Activated T-helper 1 cell treated with anti-CD3 and anti-CD28 coated beads, Interleukin-12 subunit alpha, Interleukin-12 subunit beta, Interleukin-2, Interleukin-4 antibody, amounts not matched to agents 30 ng/mL and 10 ng/mL and 1 ng/mL, durations not matched to agents 14 hours and 24 hours and 36 hours (primary cell): ENCODE data around the gene PPP6R2. TPM values are rescaled to one million over a fixed set of nuclear protein-coding genes. Genes with fewer than 3 reads are reported as not detected.

Source experiments
- DNase-seq: peaks from one replicate; pipeline ENCODE4 v3.0.0; 2021; ENCODE audit warnings: low spot score
- H3K27ac Mint-ChIP-seq: one replicate; pipeline ENCODE4 v1.8.0; 2021; ENCODE audit warnings: mild to moderate bottlenecking, mixed read lengths
- H3K27me3 Mint-ChIP-seq: one replicate; pipeline ENCODE4 v1.8.0; 2022; ENCODE audit warnings: mild to moderate bottlenecking, moderate library complexity, mixed read lengths; ENCODE audit not compliant: insufficient read depth
- H3K36me3 Mint-ChIP-seq: one replicate; pipeline ENCODE4 v1.8.0; 2021; ENCODE audit warnings: low read depth, mixed read lengths
- H3K4me1 Mint-ChIP-seq: one replicate; pipeline ENCODE4 v1.8.0; 2021; ENCODE audit warnings: low read depth, mixed read lengths
- H3K4me3 Mint-ChIP-seq: one replicate; pipeline ENCODE4 v1.8.0; 2021; ENCODE audit warnings: mild to moderate bottlenecking, moderate library complexity, mixed read lengths
- H3K9me3 Mint-ChIP-seq: one replicate; pipeline ENCODE4 v1.8.0; 2021; ENCODE audit warnings: mixed read lengths
- intact Hi-C: fragments of 100-400 bp; cut with micrococcal nuclease; formaldehyde crosslinking; loops from one replicate; pipeline ENCODE4 v1.15.1; 2024
- total RNA-seq: library from RNA; stranded (reverse); gene quantifications from 2 replicates; pipeline ENCODE4 v1.2.3, GENCODE V29; 2022

Gene PPP6R2
- total RNA-seq, 1 donor from 2014 or later, result 46.0 TPM

DNA sequence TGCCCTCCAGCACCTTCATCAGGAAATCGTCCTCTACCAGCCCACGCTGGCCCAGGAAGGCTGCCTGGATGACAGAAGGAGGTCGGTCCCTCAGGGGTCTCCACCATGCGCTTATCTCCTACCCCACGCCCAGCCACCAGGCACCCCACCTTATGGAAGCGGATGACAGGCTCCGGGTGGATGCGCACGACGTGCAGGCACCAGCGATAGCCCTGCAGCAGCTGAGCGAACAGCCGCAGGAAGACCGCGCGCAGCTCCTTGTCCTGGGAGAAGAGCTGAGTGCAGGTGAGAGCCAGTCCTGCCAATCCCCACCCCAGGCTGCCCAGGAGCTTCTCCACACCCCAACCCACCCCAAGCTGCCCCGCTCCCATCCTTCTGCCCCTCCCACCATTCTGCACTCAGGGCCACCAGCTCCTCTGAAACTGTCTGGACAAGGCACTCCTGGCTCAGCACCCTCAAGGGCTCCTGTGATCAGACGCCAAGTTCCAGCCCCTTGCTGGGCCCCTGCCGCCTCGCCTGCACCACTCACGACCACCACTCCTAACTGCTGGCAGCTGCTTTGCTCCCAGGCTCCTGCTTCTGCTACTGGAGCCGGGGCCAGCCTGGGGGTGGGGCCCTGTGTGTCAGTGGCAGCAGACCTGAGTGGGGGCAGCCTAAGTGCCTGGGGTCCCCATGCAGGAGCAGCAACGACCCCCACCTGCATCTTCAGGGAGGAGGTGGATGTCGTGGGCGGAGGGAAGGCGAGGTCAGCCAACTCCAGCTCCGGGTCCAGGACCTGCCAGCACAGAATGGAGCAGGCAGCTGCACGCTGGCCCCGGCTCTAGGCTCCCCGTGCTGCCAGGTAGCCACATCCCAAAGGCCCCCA, 122.2 kb downstream of the PPP6R2 start:
- no peak overlapping the region for H3K4me3 Mint-ChIP-seq
- H3K27ac Mint-ChIP-seq, result no peak overlapping the region
- no peaks in the 10 kb centered on the region for H3K27me3 Mint-ChIP-seq
- DNase-seq, result no peak
- peaks cover 23% of the 10 kb centered on the region for H3K36me3 Mint-ChIP-seq
- H3K9me3 Mint-ChIP-seq, result no peaks in the 10 kb centered on the region
- H3K4me1 Mint-ChIP-seq, result peaks cover 18% of the 10 kb centered on the region
- intact Hi-C loops, result no loop called here

DNA sequence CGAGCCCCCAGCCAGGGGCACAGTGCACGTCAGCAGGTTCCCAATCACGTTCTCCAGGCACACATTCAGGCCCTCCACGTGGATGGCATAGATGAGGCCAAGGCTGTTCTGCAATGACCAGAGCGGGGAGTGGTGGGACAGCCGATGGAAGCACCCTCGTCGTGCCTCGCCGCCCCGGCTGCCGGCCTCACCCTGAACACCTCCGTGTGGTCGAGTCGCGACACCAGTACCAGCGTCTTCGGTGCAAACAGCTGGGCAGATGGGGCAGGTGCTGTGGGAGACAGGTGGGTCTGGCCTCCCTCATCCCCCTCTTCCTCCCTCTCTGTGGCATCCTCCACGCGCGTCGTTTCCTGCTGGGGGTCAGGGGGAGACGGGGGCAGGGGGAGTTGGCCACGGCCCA, 124.2 kb downstream of the PPP6R2 start:
- DNase-seq, result no peak
- H3K36me3 Mint-ChIP-seq, result peaks cover 18% of the 10 kb centered on the region
- H3K27me3 Mint-ChIP-seq, result no peaks in the 10 kb centered on the region
- no peaks in the 10 kb centered on the region for H3K9me3 Mint-ChIP-seq
- no peak overlapping the region for H3K27ac Mint-ChIP-seq
- intact Hi-C loops, result no loop called here
- H3K4me1 Mint-ChIP-seq, result peaks cover 35% of the 10 kb centered on the region
- no peak overlapping the region for H3K4me3 Mint-ChIP-seq

DNA sequence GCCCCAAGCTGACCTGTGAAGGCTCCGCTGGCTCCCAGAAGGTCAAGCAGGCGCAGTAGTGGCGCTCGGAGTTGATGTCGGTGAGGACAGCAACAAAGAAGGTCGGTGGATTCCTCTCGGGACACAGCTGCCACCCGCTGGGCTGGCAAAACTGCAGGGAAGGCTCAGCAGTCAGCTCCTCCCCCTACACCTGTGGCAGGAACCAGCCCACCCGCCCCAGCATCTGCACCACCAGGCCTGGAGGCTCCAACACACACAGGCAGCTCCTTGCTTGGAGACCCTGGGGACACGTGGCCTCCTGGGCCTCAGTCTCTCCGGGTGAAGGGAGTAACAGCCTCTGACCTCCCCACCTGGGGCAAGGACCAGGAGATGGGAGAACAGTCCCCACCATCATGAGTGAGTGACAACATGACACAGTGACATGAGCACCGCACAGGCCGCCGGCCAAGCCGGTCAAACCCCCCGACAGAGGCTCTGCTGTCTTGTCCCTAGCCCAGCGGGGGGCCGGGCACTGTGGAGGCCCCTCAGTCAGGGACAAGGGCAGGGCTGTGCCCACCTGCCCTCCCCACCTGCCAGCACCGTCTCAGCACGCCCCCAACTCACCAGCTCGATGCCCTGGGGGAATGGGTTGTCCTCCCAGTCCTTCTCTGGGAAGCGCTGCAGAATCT, 124.8 kb downstream of the PPP6R2 start:
- intact Hi-C loops, result loop anchor here (2.0 kb wide), 1 partner anchor 95 kb away; the partner anchor contains the start of gene SYCE3
- Mint-ChIP-seq H3K27ac (no peak overlapping the region), H3K36me3 (peaks cover 17% of the 10 kb centered on the region), H3K4me1 (peaks cover 40% of the 10 kb centered on the region), H3K27me3 (no peaks in the 10 kb centered on the region), H3K9me3 (no peaks in the 10 kb centered on the region), H3K4me3 (peak overlapping the region; percentile 49)
- no peak for DNase-seq

DNA sequence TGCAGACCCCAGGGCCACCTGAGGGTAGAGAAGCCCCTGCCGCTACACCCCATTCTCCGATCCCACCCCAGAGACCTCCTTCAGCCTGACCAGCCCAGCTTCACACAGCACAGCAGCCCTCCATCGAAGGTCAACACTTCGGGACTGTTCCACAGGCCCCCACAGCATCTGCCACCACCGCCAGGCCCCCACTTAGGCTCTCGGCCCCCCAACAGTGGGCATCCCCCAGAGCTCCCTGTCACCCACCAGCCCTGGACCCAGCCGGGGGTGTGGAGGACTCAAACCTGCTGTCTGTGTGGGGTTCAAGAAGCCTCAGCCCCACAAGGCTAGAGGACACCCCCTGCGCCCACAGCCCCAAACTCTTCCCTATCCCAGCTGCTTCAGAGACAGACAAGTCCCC, 125.5 kb downstream of the PPP6R2 start:
- intact Hi-C loops, result loop anchor here (2.0 kb wide), 1 partner anchor 94 kb away; the partner anchor contains the start of gene SYCE3

DNA sequence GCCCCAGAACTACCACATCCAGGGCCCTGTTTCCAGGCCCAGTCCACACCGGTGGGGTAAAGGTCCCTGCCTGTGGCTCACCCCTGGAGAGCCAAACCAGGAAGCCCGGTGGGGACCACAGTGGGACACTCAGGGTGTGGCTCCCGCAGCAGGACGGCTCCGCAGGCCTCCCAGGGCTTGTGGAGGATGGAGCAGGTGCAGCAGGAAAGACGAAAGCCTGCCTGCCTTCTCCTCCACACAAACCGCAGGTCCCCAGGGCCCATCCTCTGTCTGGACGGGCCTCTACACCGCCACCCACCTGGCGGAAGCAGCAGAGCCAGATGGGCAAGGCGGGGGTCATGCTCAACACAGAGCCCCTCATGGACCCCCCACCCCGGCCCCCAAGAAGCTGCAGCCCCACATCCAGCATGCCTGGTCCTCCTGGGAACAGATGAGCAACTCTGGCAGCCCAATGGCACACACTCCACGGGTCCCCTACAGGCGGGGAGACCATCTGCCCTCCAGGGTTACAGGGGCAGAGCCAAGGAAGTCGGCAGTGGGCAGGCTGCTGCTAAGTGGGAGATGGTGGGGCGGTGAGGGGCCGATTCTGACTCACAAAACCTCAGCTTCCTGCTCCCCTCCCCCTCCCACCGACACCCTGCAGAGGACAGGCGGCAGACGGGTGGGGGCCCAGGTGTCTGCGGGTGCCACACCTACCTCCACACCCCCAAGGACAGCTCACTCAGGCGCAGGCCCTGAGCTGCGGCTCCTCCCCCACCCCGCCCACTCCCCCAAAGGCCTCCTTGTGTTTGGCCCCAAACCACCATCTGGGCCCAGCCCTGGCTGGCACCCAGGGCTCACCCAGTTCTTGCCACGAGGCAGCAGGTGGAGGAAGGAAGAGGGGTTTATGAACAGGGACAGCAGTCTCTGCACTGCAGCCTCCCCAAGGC, 126.5 kb downstream of the PPP6R2 start:
- H3K27ac Mint-ChIP-seq, result peak overlapping the region; percentile 90
- H3K4me1 Mint-ChIP-seq, result peaks cover 53% of the 10 kb centered on the region
- intact Hi-C loops, result loop anchor here (1.0 to 10.0 kb wide), 3 partner anchors 39 to 225 kb away; partner anchors contain the start of genes NCAPH2, SYCE3 and TUBGCP6
- no peaks in the 10 kb centered on the region for H3K27me3 Mint-ChIP-seq
- H3K4me3 Mint-ChIP-seq, result peak overlapping the region; percentile 48
- peak; percentile 92 for DNase-seq
- H3K9me3 Mint-ChIP-seq, result no peaks in the 10 kb centered on the region
- H3K36me3 Mint-ChIP-seq, result peaks cover 12% of the 10 kb centered on the region

More for the DNA sequence above, 125.5 kb downstream of the PPP6R2 start:
- H3K9me3 Mint-ChIP-seq, result no peaks in the 10 kb centered on the region
- peaks cover 14% of the 10 kb centered on the region for H3K36me3 Mint-ChIP-seq
- no peak for DNase-seq
- no peaks in the 10 kb centered on the region for H3K27me3 Mint-ChIP-seq
- peaks cover 47% of the 10 kb centered on the region for H3K4me1 Mint-ChIP-seq
- peak overlapping the region; percentile 90 for H3K27ac Mint-ChIP-seq
- peak overlapping the region; percentile 49 for H3K4me3 Mint-ChIP-seq

DNA sequence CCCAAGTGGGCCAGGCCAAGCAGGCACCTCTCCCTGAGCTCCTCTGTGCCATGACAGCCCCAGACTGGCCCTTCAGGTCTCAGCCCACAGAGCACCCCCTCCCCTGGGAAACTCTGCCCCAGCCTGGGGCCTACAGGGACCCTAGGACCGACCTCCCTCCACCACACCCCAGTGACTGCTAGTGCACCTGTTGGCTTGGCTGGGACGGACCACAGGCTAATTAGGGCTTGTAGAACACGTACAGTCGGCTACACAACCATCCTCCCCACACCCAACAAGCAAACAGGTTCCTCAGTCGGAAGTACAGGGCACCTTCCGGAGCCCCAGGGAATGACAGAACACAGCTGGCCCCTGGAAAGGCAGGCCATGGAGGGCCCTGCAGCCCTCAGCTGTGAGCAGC, 127.4 kb downstream of the PPP6R2 start:
- Mint-ChIP-seq H3K27ac (peak overlapping the region; percentile 90), H3K4me1 (peaks cover 53% of the 10 kb centered on the region), H3K36me3 (peaks cover 12% of the 10 kb centered on the region), H3K27me3 (no peaks in the 10 kb centered on the region), H3K4me3 (peak overlapping the region; percentile 48), H3K9me3 (no peaks in the 10 kb centered on the region)
- intact Hi-C loops, result loop anchor here (1.0 to 10.0 kb wide), 2 partner anchors 38 to 226 kb away; partner anchors contain the start of genes NCAPH2 and TUBGCP6
- no peak for DNase-seq

DNA sequence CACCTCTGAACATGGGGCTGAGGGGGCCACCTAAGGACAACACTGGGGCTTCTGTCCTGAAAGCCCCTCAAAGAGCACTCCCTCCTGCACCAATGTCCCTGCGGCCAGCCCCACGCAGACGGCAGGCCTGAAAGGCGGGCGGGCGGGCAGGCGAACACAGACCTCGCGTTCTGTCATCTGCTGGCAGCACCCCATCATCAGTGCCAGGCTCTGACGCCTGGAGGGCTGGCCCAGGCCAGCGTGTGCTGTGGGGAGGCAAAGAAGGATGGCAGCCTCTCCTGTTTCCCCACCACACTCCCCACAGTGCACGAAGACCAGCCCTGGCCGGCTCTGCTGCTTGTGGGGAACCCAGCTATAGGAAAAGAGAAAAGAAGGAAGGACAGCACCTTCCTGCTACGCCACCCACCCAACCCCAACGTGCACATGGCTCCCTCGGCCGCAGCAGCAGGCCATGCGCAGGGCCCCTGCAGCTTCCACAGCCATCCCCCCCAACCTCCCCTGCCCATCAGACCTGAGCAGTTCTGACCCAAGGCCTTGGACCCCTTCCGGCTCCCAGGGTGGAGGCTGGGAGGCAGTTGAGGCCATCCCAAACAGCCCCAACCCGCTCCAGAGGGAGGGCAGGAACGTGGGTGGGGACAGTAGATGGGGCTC, 128.2 kb downstream of the PPP6R2 start:
- H3K4me1 Mint-ChIP-seq, result peaks cover 53% of the 10 kb centered on the region
- no peaks in the 10 kb centered on the region for H3K9me3 Mint-ChIP-seq
- intact Hi-C loops, result loop anchor here (10.0 kb wide), 1 partner anchor 227 kb away; the partner anchor contains the start of gene TUBGCP6
- peaks cover 10% of the 10 kb centered on the region for H3K36me3 Mint-ChIP-seq
- H3K27ac Mint-ChIP-seq, result peak overlapping the region; percentile 90
- no peaks in the 10 kb centered on the region for H3K27me3 Mint-ChIP-seq
- no peak for DNase-seq
- peak overlapping the region; percentile 48 for H3K4me3 Mint-ChIP-seq

DNA sequence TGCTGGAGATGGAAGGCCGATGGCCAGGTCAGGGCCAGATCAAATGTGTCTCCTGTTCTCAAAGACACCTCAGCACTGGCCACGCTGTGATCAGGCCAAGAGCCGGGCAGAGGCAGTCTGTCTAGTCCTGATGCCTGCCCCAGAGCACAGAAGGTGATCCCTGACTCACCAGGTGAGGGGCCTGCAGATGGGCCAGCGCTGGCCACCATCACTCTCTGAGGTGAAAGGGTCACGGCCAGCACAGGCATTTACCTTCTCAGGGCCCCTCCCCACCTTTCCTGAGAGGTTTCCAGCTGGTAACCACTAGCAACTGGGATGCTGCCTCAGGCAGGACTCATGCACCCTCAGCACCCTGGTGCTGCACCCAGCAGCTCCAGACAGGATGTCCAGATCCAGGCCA, 128.8 kb downstream of the PPP6R2 start:
- Mint-ChIP-seq H3K27ac (peak overlapping the region; percentile 23), H3K9me3 (no peaks in the 10 kb centered on the region)
- intact Hi-C loops, result loop anchor here (10.0 kb wide), 1 partner anchor 227 kb away; the partner anchor contains the start of gene TUBGCP6

DNA sequence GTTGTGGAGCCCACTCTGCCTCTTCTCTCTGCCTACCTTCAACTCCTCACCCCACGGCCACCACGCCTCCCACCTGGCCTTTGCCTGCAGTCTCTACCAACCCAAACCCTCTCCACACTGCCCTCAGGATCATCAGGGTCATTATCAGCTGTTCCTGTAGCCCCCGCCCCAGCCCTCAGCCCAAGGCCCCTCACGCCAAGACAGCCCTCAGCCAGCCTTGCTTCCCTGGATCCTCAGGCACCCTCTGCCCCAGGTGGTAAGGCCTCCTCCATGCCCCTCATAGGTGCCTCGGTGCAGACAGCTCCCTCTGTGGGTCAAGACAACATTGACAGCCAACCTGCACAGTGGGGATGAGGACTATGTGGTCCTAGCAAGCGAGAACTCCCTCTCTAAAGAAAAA, 130.0 kb downstream of the PPP6R2 start:
- no peak for DNase-seq
- intact Hi-C loops, result loop anchor here (1.0 to 10.0 kb wide), 2 partner anchors 148 to 228 kb away; partner anchors contain the start of gene TUBGCP6
- Mint-ChIP-seq H3K27me3 (peaks cover 3% of the 10 kb centered on the region), H3K9me3 (no peaks in the 10 kb centered on the region), H3K4me3 (peak overlapping the region; percentile 87), H3K27ac (peak overlapping the region; percentile 74), H3K4me1 (peaks cover 53% of the 10 kb centered on the region), H3K36me3 (peaks cover 5% of the 10 kb centered on the region)

More for the DNA sequence above, 128.8 kb downstream of the PPP6R2 start:
- Mint-ChIP-seq H3K4me1 (peaks cover 53% of the 10 kb centered on the region), H3K36me3 (peaks cover 6% of the 10 kb centered on the region), H3K4me3 (peak overlapping the region; percentile 58), H3K27me3 (peaks cover 2% of the 10 kb centered on the region)
- DNase-seq, result no peak

DNA sequence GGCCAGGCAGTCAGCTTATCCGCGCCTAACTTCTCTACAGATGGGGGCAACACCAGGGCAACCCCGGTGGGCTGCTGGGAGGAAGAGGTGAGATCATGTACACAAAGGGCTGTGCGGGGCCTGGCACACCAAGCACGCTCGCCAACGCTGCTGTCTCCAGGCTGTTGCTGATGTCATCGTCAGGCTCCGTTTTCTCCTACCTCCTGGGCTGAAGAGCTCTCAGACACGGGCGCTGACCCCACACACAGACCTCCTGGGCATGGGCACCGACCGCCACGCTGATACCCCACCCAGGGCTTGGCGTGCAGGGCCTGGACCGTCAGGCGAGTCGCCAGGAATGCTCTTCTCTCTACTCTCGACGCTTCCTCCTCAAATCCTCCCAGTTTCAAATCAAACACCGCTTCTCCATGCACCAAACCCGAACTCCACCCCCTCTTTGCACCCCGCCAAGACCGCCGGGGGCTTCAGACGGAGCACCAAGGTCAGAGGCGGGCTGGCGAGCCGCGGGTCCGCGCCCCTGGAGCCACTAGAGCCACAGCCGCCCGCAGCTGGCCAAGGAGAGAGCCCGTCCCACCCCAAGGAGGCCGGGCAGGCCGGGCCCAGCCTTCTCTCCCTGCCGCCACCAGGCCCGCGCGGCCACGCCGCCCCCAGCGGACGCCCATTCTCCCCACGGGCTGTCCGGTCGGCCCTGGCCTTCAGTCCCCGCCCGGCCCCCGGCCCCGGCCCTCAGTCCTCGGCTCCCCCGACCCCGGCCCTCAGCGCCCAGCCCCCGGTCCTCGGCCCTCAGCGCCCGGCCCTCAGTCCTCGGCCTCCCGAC, 130.9 kb downstream of the PPP6R2 start:
- DNase-seq, result no peak
- intact Hi-C loops, result loop anchor here (1.0 to 10.0 kb wide), 4 partner anchors 109 to 229 kb away; partner anchors contain the start of genes CHKB, PPP6R2 and TUBGCP6
- H3K27ac Mint-ChIP-seq, result peak overlapping the region; percentile 74
- peaks cover 7% of the 10 kb centered on the region for H3K27me3 Mint-ChIP-seq
- peaks cover 46% of the 10 kb centered on the region for H3K4me1 Mint-ChIP-seq
- no peaks in the 10 kb centered on the region for H3K36me3 Mint-ChIP-seq
- no peaks in the 10 kb centered on the region for H3K9me3 Mint-ChIP-seq
- H3K4me3 Mint-ChIP-seq, result peak overlapping the region; percentile 87
